ENCODE results near the gene VPS25.
"Not testable (repeated sequence)": the region's sequence is repeated elsewhere in the genome, so short reads cannot be mapped to it uniquely, and the experiment has no call there.

The VPS25 gene

DNA sequence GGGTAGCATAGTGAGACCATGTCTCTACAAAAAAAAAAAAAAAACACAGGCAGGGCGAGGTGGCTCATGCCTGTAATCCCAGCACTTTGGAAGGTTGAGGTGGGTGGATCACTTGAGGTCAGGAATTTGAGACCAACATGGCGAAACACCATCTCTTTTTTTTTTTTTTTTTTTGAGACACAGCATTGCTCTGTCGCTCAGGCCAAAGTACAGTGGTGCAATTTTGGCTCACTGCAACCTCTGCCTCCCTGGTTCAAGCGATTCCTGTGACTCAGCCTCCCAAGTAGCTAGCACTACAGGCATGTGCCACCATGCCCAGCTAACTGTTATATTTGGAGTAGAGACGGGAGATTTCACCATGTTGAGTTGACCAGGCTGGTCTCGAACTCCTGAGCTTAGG, 7.1 kb upstream of the VPS25 start:
- intact Hi-C loops (cut with DNase I), result no loop called here
- DNase-seq, result no peak

DNA sequence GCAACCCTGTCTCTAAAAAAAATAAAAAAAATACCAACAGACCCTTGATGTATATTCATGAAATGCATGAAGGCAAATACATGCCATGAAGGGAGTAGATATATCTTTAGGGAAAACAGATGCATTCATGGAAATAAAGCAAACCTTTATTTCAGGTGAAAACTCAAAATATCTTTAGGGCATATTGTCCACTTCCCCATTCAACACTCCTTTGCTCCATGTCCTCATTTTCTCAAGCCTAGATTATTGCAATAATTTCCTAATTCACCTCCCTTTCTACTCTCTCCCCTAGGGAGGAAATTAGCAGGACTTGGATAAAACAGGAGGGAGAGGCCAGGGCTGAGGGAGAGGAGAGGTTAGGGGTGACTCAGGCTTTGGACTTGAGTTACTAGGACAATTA, 5.7 kb upstream of the VPS25 start:
- no peak for DNase-seq
- intact Hi-C loops (cut with DNase I), result no loop called here

DNA sequence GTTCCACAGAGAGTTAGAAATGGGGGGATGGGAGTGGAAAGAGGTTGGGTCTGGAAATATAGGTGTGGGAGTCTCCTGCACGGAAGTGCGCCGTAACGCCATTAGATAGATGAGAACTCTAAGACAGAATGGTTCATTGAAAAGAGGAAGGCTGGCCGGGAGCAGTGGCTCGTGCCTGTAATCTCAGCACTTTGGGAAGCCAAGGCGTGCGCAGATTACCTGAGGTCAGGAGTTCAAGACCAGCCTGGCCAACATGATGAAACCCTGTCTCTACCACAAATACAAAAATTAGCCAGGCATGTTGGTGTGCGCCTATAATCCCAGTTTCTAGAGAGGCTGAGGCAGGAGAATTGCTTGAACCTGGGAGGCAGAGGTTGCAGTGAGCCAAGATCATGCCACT, 5.2 kb upstream of the VPS25 start:
- DNase-seq; intact Hi-C loops (cut with DNase I): not testable (repeated sequence)

DNA sequence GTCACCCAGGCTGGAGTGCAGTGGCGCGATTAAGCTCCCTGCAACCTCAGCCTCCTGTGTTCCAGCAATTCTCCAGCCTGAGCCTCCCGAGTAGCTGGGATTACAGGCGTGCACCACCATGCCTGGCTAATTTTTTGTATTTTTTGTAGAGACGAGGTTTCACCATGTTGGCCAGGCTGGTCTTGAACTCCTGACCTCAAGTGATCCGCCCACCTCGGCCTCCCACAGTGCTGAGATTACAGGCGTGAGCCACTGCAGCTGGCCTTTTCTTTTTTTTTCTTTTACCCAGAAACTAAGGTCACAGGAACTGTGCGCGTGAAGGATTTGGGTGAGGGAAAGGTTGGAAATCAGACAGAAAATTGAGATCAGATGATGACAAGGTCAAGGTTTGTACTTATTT, 3.3 kb upstream of the VPS25 start:
- intact Hi-C loops (cut with DNase I); DNase-seq: not testable (repeated sequence)

DNA sequence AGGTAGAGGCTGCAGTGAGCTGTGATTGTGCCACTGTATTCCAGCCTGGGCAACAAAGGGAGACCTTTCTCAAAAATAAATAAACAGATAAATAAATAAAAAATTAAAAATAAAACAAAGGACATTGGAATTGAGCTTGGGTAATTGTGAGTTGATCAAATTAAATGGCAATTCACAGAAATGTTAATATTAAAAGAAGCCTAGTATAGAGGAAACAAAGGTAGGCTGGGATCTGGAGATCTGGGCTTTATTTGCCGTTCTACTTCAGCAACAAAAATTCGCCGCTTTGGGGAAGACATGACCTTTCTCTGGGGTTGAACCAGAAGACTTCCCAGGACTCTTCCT, 332 bp upstream of the VPS25 start:
- intact Hi-C loops (cut with DNase I), result no loop called here
- no peak for DNase-seq

DNA sequence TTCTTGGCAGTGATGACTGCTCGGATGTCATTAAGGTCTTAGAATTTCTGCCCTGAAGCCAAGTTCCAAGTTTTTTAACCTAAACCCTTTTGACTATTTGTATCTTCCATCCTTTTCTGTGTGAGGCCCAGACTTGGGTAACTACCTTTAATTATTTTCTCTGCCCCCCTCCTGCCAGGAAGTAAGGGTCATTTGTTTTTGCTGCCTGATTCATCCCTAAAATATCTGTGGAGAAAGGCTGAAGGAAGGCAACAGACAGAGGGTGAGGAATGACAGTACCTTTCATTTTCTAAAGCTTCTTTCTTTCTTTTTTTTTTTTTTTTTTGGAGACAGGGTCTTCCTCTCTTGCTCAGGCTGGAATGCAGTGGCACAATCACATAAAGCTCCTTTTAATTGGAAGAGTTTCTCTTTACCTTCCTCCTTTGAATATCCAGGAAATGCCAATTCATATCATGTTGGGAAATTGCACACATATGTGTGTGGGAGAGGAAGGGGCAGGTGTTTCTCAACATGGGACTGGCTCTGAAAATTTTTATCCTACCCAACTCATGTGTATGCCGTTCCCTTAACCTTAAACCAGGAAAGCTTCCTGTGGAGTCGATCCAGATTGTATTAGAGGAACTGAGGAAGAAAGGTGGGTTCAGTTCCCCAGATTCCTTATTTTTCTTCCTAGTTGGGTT, 957 bp downstream of the VPS25 start:
- intact Hi-C loops (cut with DNase I), result no loop called here
- no peak for DNase-seq

DNA sequence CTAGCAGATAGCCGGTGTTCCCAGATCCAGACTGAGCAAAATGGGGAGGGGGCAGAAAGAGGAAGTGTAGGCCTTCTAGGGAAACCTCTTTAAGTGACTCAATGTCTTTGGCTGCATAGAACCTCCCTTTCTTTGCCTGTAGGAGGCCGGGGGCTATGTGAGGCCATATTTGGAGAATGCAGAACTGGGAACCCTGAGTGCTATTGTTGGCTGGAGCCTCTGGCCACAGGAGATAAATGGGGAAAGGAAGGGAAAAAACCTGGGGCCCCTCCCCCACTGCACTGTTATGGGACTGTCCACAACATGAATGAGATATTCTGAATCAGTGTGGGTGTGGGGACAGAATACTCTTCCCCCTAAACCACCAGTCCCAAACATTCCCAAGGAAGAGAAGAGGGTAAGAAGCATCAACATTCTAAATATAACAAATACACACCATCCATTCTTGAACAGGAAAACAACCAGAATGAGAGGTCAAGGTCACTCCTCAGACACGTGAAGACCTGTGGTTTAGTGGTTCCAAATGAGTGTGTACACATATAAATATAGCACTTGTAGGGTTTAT, 2.4 kb downstream of the VPS25 start:
- DNase-seq, result no peak
- intact Hi-C loops (cut with DNase I), result no loop called here

DNA sequence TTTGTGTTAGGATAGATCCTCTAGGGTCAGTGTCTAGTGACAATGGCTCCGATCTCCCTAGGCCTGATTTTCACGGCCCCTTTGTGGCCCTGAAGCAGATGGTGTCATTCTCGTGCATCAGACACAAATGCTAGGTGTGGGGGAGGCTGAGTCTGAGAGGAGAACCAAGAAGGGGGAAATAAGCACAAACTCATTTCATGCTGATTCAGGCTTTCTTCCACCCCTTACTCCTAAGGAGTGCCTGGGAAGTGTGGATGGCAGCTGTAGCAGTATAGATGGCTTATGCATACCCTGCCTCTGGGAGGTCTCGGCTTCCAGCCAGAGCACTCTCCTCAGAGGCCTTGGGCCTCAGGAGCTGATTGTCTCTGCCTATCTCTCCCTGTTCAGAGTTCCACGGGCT, 5.3 kb downstream of the VPS25 start:
- DNase-seq, result no peak
- intact Hi-C loops (cut with DNase I), result no loop called here

DNA sequence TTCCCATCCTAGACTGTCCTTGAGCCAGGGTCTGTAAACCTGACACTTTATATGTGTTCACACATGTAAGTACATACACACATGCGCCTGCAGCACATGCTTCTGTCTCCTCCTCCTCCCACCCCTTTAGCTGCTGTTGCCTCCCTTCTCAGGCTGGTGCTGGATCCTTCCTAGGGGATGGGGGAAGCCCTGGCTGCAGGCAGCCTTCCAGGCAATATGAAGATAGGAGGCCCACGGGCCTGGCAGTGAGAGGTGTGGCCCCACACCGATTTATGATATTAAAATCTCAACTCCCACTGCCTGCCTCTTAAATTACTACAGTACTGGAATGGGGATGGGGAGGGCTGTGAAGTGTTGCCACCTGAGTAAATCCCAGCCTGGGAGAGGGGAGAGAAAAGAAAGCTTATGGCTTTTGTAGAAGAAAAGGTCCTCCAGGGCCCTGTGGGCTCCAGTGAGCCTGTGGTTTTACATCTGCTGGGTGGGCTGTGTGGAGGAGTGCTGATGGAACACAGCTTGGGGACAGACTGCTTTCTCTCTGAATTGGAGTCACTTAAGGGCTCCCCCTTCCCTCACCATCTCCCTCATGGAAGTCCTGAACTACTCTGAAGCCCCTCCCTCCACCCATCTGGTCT, 6.2 kb downstream of the VPS25 start:
- intact Hi-C loops (cut with DNase I), result no loop called here
- no peak for DNase-seq

DNA sequence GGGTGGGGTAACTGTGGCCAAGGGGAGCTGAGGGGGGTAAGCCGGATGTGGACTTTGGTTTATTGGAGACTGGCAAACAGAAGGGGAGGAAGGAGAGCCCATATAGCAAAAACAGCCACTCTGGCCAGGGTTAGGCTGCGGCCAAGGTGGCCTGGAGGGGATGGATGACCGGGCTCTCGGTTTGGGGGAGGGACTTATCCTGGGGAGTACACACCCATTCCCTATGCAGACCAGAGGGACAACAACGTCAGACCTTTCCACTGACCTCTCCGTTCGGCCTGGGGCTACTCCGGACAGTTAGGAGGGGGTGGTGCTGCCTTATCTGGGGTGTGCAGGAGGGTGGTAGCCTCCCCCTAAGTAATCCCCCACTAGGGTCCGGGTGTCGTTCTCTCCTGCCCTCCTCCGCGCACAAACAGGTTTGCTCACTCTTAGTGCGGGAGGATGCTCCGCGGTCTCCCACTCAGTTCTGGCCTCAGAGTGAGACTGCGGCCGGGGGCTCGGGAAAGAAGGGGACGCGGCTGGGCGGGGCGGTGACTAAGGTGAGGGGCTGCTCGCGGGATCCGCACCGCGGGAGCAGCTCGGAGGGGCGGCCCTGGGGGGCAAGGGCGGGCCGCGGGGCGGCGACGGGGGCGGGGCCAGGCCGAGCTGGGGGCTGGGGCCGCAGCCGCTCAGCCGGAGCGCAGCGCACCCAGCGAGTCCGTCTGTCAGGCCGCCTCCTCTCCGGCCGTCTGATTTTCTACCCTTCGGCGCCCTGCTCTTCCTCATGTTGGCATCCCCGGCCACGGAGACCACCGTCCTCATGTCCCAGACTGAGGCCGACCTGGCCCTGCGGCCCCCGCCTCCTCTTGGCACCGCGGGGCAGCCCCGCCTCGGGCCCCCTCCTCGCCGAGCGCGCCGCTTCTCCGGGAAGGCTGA, 6.9 kb downstream of the VPS25 start, which contains the start of gene WNK4:
Gene WNK4 (plus strand): TSS at position 675 of the 915 bp plus-strand sequence. CDS start 89 bp downstream, at position 764.
- peak in 1 of 10 donors; percentile 74 for DNase-seq
- intact Hi-C loops (cut with DNase I), result no loop called here

DNA sequence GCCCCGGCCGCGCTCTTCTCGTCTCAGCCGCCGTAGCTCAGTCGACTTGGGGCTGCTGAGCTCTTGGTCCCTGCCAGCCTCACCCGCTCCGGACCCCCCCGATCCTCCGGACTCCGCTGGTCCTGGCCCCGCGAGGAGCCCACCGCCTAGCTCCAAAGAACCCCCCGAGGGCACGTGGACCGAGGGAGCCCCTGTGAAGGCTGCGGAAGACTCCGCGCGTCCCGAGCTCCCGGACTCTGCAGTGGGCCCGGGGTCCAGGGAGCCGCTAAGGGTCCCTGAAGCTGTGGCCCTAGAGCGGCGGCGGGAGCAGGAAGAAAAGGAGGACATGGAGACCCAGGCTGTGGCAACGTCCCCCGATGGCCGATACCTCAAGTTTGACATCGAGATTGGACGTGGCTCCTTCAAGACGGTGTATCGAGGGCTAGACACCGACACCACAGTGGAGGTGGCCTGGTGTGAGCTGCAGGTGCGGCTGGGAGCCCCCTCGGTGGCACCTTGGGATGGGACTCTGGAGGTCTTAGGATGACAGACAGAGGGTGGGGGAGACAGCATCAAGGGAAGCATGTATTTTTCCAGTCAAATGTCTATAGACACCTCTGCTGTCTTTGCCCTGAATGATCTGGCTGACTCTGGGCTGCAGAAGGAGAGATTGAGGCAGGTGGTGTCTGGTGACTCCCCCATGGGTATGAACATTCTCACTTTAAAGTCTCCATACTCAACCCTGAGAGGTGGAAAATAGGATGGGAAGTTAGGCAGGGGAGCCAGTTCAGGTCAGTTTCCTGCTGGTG, 7.8 kb downstream of the VPS25 start:
- no peak for DNase-seq
- intact Hi-C loops (cut with DNase I), result no loop called here

DNA sequence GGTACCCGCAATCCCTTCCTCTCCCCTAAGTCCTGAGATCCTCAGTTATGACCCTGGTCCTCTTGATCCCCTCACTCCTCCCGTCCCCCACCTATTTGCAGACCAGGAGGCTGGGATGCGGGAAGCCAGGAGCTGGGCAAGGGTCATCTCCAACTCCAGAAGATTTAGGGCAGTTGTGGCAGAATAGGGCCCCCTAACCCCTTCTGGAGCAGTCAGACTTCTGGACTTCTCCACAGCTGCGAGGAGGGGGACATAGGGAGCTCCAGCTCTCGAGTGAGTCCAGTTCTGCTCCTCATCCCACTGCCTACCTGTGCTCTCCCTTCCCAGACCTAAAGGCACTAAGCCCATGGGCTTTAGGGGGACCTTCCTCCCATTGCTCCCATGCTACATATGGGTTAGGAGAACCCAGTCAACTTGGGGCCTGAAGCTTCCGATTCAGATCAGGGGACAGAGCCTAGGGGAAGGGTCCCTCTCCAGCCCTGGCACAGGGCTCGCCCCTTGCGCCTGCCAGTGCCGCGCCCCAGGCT, 8.5 kb downstream of the VPS25 start:
- DNase-seq, result peak in 1 of 10 donors; percentile 19

DNA sequence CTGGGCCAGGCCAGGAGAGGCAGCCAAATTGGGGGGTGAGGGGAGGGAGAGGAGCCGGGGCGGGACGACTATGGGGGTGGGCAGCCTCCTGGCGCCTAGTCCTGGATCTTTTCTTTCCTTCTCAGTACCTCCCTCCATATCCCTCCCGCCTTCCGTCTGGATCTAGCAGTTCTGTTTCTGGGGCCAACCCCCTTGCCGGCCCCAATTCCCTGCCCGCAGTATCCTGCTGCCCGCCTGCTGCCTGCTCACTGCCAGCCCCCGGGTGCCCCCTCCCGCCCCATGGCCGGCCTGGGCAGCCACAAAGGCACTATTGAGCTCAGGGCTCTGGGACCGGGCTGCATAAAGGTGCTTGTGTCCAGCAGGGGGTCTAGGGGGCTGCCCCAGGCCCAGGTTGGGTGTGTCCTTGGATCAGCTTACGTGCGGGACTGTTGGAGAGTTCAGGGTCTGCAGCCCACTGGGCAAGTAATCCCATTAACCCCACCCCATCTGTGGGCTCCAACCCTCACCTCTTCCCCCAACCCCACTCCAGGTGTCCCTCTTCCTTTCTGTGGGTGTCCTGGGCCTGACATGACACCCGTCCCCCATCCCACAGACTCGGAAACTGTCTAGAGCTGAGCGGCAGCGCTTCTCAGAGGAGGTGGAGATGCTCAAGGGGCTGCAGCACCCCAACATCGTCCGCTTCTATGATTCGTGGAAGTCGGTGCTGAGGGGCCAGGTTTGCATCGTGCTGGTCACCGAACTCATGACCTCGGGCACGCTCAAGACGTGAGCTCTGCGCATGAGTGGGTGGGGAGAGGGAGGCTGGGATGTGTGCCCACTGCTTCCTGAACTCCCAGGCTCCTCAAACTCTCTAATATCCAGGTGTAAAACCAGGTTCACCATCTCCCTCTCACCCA, 9.2 kb downstream of the VPS25 start:
- intact Hi-C loops (cut with DNase I), result no loop called here

More for the DNA sequence above, 8.5 kb downstream of the VPS25 start:
- intact Hi-C loops (cut with DNase I), result no loop called here

DNA sequence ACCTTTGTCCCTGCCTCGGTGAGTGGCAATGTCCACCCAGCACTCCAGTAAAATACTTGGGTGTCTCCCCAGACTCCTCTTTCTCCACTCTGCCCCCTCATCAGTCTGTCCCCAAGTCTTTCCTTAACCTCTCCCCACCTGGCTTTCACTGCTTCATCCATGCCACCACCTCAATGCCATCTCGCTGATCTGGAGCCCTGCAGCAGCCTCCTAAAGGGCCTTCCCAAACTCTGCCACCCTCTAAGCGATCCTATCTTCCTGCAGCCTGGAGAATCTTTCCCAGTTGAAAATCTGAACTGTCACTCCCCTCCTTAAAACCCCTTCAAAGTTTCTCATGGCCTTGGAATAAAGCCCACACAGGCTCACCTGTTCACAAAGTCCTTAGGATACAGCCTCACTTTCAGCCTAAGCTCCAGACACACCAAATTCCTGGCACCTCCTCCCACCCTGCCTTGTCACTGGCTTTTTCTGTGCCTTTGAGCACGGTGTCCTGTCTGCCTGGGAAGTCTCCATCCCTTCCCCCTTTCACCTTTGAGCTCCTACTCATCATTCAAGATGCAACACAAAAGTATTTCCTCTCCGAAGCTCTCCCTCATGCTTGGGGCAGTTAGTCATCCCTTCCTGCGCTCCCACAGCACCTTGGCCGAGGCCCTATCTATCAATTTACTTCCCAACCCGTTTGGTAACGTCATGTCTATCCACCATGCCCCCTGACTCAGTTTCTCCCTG, 10.0 kb downstream of the VPS25 start:
- intact Hi-C loops (cut with DNase I), result no loop called here
- DNase-seq, result no peak

More for the DNA sequence above, 9.2 kb downstream of the VPS25 start:
- DNase-seq, result no peak

DNA sequence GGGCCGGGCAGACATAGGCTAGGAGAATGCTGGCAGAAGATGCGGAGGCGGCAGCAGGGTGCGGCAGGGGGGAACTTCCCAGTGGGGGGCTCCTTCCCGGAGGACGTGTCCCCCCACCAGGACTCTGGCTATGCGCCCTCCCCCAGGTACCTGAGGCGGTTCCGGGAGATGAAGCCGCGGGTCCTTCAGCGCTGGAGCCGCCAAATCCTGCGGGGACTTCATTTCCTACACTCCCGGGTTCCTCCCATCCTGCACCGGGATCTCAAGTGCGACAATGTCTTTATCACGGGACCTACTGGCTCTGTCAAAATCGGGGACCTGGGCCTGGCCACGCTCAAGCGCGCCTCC, 10.5 kb downstream of the VPS25 start:
- intact Hi-C loops (cut with DNase I), result no loop called here
- DNase-seq, result no peak

DNA sequence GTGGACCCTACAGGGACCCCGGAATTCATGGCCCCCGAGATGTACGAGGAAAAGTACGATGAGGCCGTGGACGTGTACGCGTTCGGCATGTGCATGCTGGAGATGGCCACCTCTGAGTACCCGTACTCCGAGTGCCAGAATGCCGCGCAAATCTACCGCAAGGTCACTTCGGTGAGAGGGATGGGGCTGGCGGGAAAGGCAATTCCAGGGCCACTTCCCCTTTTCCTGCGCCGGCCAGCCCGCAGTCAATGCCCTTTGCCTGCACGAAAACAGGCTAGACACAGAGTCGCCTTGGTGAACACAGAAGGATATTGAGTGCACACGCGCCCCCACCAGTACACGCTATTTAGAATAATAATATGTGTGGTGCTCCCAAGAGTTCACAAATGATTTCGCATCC, 11.2 kb downstream of the VPS25 start:
- intact Hi-C loops (cut with DNase I), result no loop called here
- DNase-seq, result no peak

DNA sequence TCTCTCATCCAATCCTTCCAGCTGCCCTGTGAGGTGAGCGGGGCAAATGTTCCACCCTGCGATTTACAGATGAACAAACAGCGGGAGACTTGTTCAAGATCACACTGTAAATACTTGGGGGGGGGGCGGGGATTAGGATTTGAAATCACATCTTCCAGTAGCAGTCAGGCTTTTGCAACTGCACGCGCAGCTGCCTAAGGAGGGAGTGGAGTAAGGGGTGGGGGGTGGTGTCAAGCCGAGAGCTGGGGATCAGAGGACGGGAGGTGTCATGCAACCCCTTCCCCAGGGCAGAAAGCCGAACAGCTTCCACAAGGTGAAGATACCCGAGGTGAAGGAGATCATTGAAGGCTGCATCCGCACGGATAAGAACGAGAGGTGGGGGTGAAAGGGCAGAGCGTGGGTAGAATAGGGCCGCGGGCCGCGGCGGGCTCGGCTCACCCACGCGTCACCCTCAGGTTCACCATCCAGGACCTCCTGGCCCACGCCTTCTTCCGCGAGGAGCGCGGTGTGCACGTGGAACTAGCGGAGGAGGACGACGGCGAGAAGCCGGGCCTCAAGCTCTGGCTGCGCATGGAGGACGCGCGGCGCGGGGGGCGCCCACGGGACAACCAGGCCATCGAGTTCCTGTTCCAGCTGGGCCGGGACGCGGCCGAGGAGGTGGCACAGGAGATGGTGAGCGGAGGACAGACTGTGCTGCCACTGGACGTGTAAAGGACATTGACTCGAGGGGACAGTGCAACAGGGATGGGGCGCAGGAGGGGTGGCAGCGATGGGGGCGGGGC, 11.8 kb downstream of the VPS25 start:
- DNase-seq, result peak in 1 of 10 donors; percentile 84
- intact Hi-C loops (cut with DNase I), result no loop called here

DNA sequence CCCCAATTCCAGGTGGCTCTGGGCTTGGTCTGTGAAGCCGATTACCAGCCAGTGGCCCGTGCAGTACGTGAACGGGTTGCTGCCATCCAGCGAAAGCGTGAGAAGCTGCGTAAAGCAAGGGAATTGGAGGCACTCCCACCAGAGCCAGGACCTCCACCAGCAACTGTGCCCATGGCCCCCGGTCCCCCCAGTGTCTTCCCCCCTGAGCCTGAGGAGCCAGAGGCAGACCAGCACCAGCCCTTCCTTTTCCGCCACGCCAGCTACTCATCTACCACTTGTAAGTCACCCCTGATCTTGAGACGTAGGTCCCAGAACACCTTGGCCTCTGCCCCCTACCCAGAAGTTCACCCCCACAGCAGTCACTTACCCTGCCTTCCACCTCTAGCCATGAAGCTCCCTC, 14.0 kb downstream of the VPS25 start:
- DNase-seq, result no peak
- intact Hi-C loops (cut with DNase I), result no loop called here

Measured in posterior cingulate gyrus (tissue), 11 donors.